ENCODE data around the gene GABRP. TPM values are rescaled to one million over a fixed set of nuclear protein-coding genes. Genes with fewer than 3 reads are reported as not detected.
A peak's percentile ranks its signal among the peaks of the same experiment; 100 is the strongest.

GABRP gene
- total and polyA plus RNA-seq, 2 donors (not counting 3 experiments of a cell fraction or from before 2014, with no cell fraction given) = 0.66 to 3.0 TPM

GRCh38 chr5:170743876-170744212 lies 39.7 kb upstream of the GABRP start:
- no peak overlapping the region for H3K4me2 ChIP-seq (ENCODE audit: insufficient read depth, low read length)
- H3K27me3 ChIP-seq (ENCODE audit: control insufficient read depth in 2 of 2, insufficient read depth in 2 of 2, low read length in 2 of 2) = peaks cover 0 to 1% of the 10 kb centered on the region in 2 experiments
- DNase-seq (ENCODE audit: low read depth, low spot score) (no peak), FAIRE-seq (no peak)
- no peak overlapping the region for H3K4me3 ChIP-seq (replicated peaks in 1 of 3; ENCODE audit: insufficient read depth in 1 of 3, low read depth in 1 of 3, low read length in 3 of 3)
- no peak overlapping the region for H3K27ac ChIP-seq (ENCODE audit: insufficient read depth, low read depth, low read length)
- H3K4me1 ChIP-seq (ENCODE audit: control insufficient read depth, extremely low read depth, insufficient read depth, low read length) = peaks cover 6% of the 10 kb centered on the region
- no peak overlapping the region for H3K9ac ChIP-seq (replicated peaks; ENCODE audit: extremely low read depth, insufficient read depth, low read length)
- intact Hi-C loops (cut with micrococcal nuclease) = loop anchor here (1.0 to 5.0 kb wide), 8 partner anchors 47 to 598 kb away; no protein-coding TSS in a partner anchor
- H3K79me2 ChIP-seq (ENCODE audit: control insufficient read depth, insufficient read depth, low read length) = no peaks in the 10 kb centered on the region
- no peaks in the 10 kb centered on the region for H4K20me1 ChIP-seq (replicated peaks; ENCODE audit: control insufficient read depth, extremely low read depth, insufficient read depth, low read length)
- ChIA-PET CTCF (interaction anchor here (0.7 to 13.5 kb wide), 12 partner anchors 10 to 598 kb away, joined by 4 to 452 read pairs (median 12); partner anchors contain the start of gene GABRP), POLR2A (no interaction called here)
- TF ChIP-seq FOS (IDR thresholded peaks at IDR 0.05; ENCODE audit: borderline replicate concordance, insufficient read depth, low read length) = no peak
- no peak for TF ChIP-seq POLR2AphosphoS5 (IDR thresholded peaks at IDR 0.05; ENCODE audit: insufficient read depth, low read depth, low read length)
- no peak for TF ChIP-seq CTCF (IDR thresholded peaks at IDR 0.05; ENCODE audit: extremely low read depth in 1 of 2, insufficient read depth in 1 of 2, low read depth in 1 of 2, low read length in 2 of 2)
- no peak for TF ChIP-seq GATA2 (IDR thresholded peaks at IDR 0.05; ENCODE audit: insufficient read depth, insufficient read length, low read depth, low read length)
- no peak for TF ChIP-seq POLR2A (IDR thresholded peaks at IDR 0.05; ENCODE audit: low read depth, low read length)
- no peak for TF ChIP-seq MAX (IDR thresholded peaks at IDR 0.05; ENCODE audit: insufficient read depth, insufficient read length)
- TF ChIP-seq MYC (IDR thresholded peaks at IDR 0.05; ENCODE audit: low read depth, low read length) = no peak
- no peak for TF ChIP-seq JUN (IDR thresholded peaks at IDR 0.05; ENCODE audit: borderline replicate concordance, insufficient read depth, insufficient read length, low read depth)
- TF ChIP-seq EZH2 (IDR thresholded peaks at IDR 0.05; ENCODE audit: borderline replicate concordance, low read depth, low read length, severe bottlenecking) = no peak
- no peaks in the 10 kb centered on the region for H3K36me3 ChIP-seq (ENCODE audit: control insufficient read depth in 2 of 2, extremely low read depth in 1 of 2, insufficient read depth in 2 of 2, low read length in 2 of 2)
- no TSS peak for BruUV-seq (replicated peaks)
- no peaks in the 10 kb centered on the region for H3K9me3 ChIP-seq (replicated peaks; ENCODE audit: control insufficient read depth, insufficient read depth, low read length)
- dilution Hi-C loops (cut with MboI; ENCODE audit: extremely low pct_ligation_motif_present, low sequenced_read_pairs) = no loop called here
- no peaks in the 10 kb centered on the region for H3K9me1 ChIP-seq (replicated peaks; ENCODE audit: control insufficient read depth, extremely low read depth, insufficient read depth, low read length)
- H2AFZ ChIP-seq (ENCODE audit: low read depth, low read length) = peak overlapping the region; percentile 87

Data from endothelial cell of umbilical vein (primary cell).